HG02642 (cell line): Measurements from ENCODE around the gene IL23A.
"Not testable (repeated sequence)": the region's sequence is repeated elsewhere in the genome, so short reads cannot be mapped to it uniquely, and the experiment has no call there.

Source experiments
- ATAC-seq: cut with Tn5 transposase; IDR thresholded peaks from one replicate; pipeline ENCODE4 v1.9.1; 2021; ENCODE audit warnings: mild to moderate bottlenecking; ENCODE audit not compliant: unreplicated experiment, poor library complexity

Gene IL23A

GRCh38 chr12:56338308-56339157 is at the start of gene IL23A:
Gene IL23A, plus strand, starts transcription at chr12:56338884. Its CDS starts 161 bp downstream, at chr12:56339045.
- ATAC-seq = no peak

- ATAC-seq = no peak
These were observed 44.9 kb upstream of the IL23A start for GRCh38 chr12:56293795-56294194.

GRCh38 chr12:56296295-56296694 is 42.4 kb upstream of the IL23A start:
- no peak for ATAC-seq

- ATAC-seq = no peak
These were observed 41.3 kb upstream of the IL23A start for GRCh38 chr12:56297400-56297799.

GRCh38 chr12:56298828-56299227 is 39.9 kb upstream of the IL23A start:
- ATAC-seq = no peak

GRCh38 chr12:56299308-56299852 is 39.3 kb upstream of the IL23A start:
- ATAC-seq = no peak

- ATAC-seq = peak; percentile 95
These were observed 38.6 kb upstream of the IL23A start, which contains the start of gene CS for GRCh38 chr12:56299853-56300643. Gene CS, minus strand, starts transcription at chr12:56300330. Its CDS starts 129 bp downstream, at chr12:56300201.

GRCh38 chr12:56300644-56301464 is 37.8 kb upstream of the IL23A start:
- no peak for ATAC-seq

- ATAC-seq = no peak
These were observed 34.4 kb upstream of the IL23A start for GRCh38 chr12:56304276-56304675.

- ATAC-seq = no peak
These were observed 33.7 kb upstream of the IL23A start for GRCh38 chr12:56304872-56305590.

- no peak for ATAC-seq
These were observed 31.3 kb upstream of the IL23A start for GRCh38 chr12:56307221-56307965.

GRCh38 chr12:56308714-56309113 is 30.0 kb upstream of the IL23A start:
- ATAC-seq = no peak

GRCh38 chr12:56311003-56311402 is 27.7 kb upstream of the IL23A start:
- ATAC-seq = no peak

GRCh38 chr12:56315249-56315621 is 23.4 kb upstream of the IL23A start:
- no peak for ATAC-seq

GRCh38 chr12:56315622-56316473 is 22.8 kb upstream of the IL23A start, which contains the start of gene CNPY2:
Gene CNPY2, minus strand, starts transcription at chr12:56315988. Its CDS starts 771 bp downstream, at chr12:56315217.
- ATAC-seq = peak; percentile 92

GRCh38 chr12:56317675-56318074 is 21.0 kb upstream of the IL23A start:
- no peak for ATAC-seq

GRCh38 chr12:56321027-56321426 is 17.7 kb upstream of the IL23A start:
- no peak for ATAC-seq

- ATAC-seq = not testable (repeated sequence)
These were observed 17.1 kb upstream of the IL23A start for GRCh38 chr12:56321610-56322009.
